GM19035 (cell line): ENCODE results near the gene ATF7IP2.
"Not testable (repeated sequence)": the region's sequence is repeated elsewhere in the genome, so short reads cannot be mapped to it uniquely, and the experiment has no call there.

Experiments used
- ATAC-seq: cut with Tn5 transposase; IDR thresholded peaks from one replicate; pipeline ENCODE4 v1.9.1; 2021; ENCODE audit not compliant: unreplicated experiment

Gene ATF7IP2

DNA sequence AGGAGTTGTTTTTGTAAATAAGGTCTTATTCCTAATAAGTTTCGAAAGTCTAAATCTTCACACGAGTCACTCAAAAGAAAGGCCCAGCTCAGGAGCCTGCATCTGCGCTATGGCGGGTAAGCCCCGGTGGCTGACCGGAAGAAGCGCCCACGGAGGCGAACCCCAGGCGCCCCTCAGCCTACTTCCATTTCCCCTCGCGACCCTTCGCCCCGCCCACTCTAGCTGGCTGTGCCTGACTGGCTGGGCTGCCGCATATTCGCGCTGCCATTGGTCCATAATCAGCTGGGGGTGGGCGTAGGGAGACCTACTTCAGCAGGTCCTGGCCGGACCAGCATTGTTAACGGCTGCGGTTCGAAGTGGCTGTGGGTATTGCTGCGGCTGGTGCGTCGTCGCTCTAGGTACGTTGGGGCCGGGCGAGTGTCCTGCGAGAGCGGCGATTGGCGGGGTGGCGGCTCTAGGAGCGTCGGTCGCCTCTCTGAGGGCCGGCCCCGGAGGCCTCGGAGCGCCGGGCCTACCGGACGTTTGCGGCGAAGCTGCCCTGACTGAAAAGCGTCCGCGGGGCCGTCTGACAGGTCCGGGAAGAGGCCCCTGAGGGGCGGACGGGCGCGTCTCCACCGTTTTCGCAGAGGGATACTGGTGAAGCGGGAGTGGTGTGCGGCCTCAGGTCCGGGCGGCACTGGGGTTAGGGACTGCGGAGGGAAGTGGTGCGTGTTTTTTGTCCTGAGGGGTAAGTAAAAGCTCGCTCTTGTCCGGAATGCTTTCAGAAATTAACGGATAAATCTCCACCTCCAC, at the start of gene ATF7IP2:
ATF7IP2 (plus strand) TSS at position 337 of the 792 bp plus-strand sequence. CDS start 44,560 bp downstream, outside the sequence.
- peak; percentile 91 for ATAC-seq

GRCh38 chr16:10338426-10338825, 47.4 kb upstream of the ATF7IP2 start:
- no peak for ATAC-seq

DNA sequence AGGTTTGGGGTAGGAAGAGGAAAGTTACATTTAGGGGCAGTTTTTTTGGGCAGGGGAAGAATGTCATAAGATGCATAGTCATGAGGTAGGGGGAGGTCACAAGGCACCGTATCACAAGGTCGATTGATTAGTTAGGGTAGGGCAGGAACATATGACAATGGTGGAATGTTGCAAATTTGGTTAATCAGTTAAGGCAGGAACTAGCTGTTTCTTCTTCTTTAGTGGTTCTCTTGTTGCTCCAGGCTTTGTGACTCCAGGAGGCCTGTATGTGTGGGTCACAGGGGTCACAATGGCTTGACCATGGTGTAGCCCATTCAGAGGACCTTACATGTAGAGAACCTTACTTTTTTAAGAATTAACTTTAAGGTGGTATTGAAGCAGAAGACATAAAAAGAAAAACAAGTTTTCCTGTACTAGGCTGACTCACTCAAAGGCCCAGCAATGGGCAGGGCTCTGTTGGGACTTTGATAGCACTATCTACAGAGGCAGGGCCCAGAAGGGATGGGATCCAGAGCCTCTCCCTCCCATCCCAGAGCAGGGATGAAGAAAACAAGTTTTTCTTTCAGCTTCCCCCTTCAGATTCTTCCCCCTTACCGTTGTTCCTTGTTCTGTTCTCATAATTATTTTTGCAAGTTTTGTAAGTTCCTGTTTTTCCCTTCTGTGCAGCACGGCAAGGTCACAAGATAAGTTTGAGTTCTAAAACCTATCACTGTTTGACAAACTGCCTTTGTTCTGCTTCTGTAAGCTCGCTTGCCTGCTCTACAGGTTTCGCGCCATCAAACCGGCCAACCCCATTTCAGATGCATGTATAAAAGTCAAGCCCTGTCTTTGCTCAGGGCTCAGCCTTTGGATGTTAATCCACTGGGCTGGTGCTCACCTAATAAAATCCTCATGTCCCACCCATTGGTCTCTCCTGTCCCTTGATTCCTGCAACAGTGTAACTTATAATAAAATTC, 45.8 kb upstream of the ATF7IP2 start:
- ATAC-seq, result no peak

GRCh38 chr16:10343124-10343760, 42.6 kb upstream of the ATF7IP2 start:
- no peak for ATAC-seq

DNA sequence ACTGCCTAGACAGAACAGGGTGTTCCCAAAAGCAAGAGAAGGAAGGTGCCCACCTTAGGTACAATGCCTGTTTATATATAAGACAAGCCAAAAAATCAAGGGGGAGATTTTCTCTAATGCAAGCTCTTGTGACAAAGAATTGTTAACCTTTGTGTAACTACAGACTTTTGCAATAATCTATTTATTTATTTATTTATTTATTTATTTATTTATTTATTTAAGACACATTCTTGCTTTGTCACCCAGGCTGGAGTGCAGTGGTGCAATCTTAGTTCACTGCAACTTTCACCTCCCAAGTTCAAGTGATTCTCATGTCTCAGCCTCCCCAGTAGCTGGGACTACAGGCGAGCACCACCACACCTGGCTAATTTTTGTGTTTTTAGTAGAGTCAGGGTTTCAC, 41.2 kb upstream of the ATF7IP2 start:
- not testable (repeated sequence) for ATAC-seq

GRCh38 chr16:10345629-10346028, 40.2 kb upstream of the ATF7IP2 start:
- no peak for ATAC-seq

GRCh38 chr16:10349851-10350250, 36.0 kb upstream of the ATF7IP2 start:
- ATAC-seq, result no peak

- ATAC-seq, result no peak
These were observed 33.6 kb upstream of the ATF7IP2 start for GRCh38 chr16:10352262-10352661.

DNA sequence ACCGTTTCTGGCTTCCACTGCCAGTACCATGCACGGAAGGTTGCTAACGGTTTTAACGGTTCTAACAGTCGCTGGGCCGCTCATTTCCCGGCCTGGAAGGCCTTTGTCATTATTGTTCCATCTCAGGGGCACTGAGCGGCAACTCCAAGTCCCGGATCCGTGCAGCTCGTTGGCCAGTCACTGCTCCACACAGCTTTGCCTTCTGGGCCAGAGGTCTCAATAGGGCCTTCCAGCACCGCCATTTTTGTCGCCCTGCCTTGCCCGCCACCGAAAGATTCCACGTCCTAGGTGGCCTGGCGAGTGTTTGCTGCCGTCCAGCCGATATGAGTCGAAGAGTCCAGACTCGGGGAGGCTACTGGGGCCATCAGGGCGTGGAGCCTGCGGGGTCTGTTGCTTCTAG, 30.3 kb upstream of the ATF7IP2 start:
- no peak for ATAC-seq

DNA sequence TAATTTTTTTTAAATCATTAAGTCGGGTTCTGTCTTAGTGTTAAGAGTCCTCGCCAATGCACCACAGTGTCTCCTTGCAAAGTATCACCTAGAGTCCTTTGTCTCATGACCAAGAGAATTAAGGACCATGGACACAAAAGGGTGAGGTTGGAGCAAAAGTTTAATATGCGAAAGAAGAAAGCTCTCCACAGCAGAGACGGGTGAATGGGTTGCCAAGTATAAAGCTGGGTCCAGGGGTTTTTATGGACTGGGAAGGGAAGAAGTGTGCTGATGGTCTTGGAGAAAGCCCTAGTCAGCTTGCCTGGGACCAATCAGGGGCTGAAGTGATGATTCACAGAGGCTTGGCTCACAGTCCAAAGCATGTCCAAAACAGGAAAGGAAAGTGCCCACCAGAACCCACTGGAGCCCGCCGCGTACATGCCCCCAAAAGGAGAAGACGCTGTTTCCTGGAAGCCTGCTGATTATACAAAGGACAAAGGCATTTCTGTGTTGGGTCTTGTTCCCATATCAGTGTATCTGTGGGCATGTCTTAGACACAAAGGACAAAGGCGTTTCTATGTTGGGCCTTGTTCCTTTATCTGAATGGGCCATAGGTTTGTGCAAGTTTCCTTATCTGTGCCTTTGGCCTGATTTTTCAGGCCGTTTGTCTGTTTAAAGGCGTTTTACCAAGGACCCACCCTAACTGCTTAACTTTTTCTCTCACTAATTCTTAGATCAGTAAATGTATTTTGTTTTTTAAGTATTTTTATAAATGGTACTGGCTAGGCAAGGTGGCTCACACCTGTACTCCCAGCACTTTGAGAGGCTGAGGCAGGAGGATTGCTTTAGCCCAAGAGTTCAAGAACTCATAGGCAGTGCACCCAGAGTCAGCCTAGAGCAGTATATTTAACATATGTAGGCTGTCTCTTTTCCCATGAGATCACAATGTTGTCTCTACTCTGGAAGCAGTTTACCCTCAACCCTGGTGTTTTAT, 28.7 kb upstream of the ATF7IP2 start:
- ATAC-seq, result no peak

- ATAC-seq, result not testable (repeated sequence)
These were observed 24.1 kb upstream of the ATF7IP2 start for GRCh38 chr16:10361747-10362076.

DNA sequence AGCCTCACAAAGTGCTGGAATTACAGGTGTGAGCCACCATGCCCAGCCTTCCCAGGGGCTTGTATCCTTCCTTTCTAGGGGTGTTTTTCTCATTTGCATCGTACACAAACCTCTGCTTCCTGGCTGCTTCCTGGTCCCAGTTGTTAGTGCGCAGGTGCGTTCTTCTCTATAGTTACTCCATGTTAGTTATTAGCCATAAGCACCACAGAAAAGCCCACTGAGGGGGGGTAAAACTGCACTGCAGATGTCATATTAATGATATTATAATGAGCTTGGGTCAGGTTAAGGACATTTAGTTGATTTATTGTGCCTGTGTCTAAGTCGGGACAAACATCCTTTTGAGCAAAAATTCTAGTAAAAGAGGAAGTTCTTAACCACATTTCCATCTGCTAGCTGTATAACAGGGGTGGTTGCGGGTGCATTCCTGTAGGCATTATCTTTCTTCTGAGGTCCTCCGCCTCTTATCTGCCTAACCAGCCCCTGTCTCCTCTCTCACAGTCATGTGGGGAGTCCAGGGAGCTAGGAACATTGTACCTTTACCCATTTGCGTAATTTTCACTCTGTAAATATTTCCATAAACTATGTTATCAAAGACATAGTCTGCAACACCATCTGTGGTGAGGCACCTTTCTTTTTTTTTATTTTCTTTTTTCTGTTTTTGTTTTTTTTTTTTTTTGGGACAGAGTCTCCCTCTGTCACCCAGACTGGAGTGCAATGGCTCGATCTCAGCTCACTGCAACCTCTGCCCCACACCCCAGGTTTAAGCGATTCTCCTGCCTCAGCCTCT, 23.6 kb upstream of the ATF7IP2 start:
- ATAC-seq, result no peak

DNA sequence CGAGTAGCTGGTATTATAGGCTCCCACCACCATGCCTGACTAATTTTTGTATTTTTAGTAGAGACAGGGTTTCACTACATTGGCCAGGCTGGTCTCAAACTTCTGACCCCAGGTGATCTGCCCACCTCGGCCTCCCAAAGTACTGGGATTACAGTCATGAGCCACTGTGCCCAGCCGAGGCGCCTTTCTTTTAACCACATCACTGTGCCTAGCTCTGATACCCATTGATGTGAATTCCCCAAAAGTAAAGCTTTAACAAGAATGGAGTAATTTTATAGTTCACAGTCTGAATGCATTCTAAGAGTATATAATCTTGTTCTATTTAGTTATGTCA, 23.0 kb upstream of the ATF7IP2 start:
- ATAC-seq, result not testable (repeated sequence)

DNA sequence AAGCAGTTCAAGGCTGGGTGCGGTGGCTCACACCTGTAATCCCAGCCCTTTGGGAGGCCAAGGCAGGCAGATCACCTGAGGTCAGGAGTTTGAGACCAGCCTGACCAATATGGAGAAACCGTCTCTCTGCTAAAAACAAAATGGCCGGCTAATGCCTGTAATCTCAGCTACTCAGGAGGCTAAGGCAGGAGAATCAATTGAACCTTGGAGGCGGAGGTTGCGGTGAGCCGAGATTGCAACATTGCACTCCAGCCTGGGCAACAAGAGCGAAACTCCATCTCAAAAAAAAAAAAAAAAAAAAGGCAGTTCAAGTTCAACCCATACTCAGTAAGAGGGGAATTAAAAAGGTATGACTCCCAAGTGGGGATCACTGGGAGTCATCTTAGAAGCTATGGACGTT, 19.2 kb upstream of the ATF7IP2 start:
- not testable (repeated sequence) for ATAC-seq

DNA sequence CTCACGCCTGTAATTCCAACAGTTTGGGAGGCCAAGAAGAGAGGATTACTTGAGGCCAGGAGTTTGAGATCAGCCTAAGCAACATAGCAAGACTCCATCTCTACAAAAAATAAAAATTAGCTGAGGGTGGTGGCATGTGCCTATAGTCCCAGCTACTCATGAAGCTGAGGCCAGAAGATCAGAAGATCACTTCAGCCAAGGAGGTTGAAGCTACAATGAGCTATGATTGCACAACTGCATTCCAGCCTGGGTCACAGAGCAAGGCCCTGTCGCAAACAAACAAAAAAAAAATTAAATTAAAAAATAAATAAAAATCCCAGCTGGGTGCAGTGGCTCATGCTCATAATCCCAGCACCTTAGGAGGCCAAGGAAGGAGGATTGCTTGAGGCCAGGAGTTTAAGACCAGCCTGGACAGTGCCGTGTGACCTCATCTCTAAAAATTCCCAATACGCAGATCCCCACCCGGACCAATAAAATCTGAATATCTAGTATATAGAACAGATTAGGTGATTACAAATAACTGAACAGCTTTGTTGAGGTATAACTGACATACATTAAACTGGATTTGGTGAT, 18.2 kb upstream of the ATF7IP2 start:
- no peak for ATAC-seq

GRCh38 chr16:10368969-10369551, 16.8 kb upstream of the ATF7IP2 start:
- ATAC-seq, result no peak

- ATAC-seq, result no peak
These were observed 15.7 kb upstream of the ATF7IP2 start for GRCh38 chr16:10370096-10370726.

DNA sequence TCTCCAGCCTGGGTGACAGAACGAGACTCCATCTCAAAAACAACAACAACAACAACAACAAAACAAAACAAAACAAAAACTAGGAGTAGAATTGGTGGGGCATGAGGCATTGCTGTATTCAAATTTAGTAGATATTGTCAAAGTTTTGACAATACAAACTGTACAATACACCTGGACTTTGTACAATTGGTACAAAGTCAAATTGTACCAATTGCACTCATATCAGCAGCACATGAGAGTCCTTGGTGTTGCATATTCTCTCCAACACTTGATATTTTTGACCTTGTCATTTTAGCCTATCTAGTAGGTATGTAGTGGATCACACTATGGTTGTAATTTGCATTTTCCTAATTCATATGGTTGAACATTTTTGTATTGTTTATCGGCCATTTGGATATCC, 14.3 kb upstream of the ATF7IP2 start:
- no peak for ATAC-seq

DNA sequence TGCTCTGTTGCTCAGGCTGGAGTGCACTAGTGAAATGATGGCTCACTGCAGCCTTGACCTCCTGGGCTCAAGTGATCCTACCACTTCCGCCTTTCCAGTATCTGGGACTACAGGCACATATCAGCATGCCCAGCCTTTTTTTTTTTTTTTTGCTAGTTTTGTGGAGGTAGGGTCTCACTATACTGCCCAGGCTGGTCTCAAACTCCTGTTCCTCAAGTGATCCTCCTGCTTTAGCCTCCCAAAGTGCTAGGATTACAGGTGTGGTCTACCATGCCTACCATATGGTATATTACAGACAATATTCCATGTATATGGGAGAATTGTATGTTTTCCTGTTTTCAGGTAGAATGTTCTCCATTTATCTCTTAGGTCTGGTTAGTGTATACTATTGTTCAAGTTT, 12.3 kb upstream of the ATF7IP2 start:
- no peak for ATAC-seq
